ENCODE data around the gene FRMD4A. TPM values are rescaled to one million over a fixed set of nuclear protein-coding genes. Genes with fewer than 3 reads are reported as not detected.

The FRMD4A gene
- total and polyA plus RNA-seq, 2 of the 4 experiments (the other 2 are of a cell fraction), result 30.3 to 68.8 TPM

GRCh38 chr10:14025283-14026189 is 305.2 kb downstream of the FRMD4A start:
- H2AK5ac ChIP-seq (ENCODE audit: low read depth, low read length), result peak overlapping the region; percentile 35; the same call in 1 of the 2 replicates
- intact Hi-C loops (cut with micrococcal nuclease), result no loop called here
- H3K79me1 ChIP-seq (ENCODE audit: low read depth in 1 of 2, low read length in 2 of 2), result no peaks in the 10 kb centered on the region
- DNase-seq, result peak; percentile 23
- no peak overlapping the region for H4K91ac ChIP-seq (ENCODE audit: insufficient read depth, low read depth, low read length)
- no peak overlapping the region for H2AFZ ChIP-seq (replicated peaks; ENCODE audit: low read length, poor library complexity)
- no peak overlapping the region for H3K4me2 ChIP-seq (ENCODE audit: low read depth, low read length)
- no peaks in the 10 kb centered on the region for H3K36me3 ChIP-seq (ENCODE audit: control insufficient read depth, insufficient read depth, low read length)
- H4K5ac ChIP-seq (ENCODE audit: low read depth, low read length), result no peak overlapping the region
- no peak overlapping the region for H2BK20ac ChIP-seq (ENCODE audit: low read depth, low read length)
- no peak overlapping the region for H3K4ac ChIP-seq (ENCODE audit: low read depth, low read length)
- H3K56ac ChIP-seq (ENCODE audit: extremely low read depth, insufficient read depth, low read length), result no peak overlapping the region
- in situ Hi-C loops (cut with MboI; ENCODE audit: low sequenced_read_pairs), result no loop called here
- no peak overlapping the region for H3K4me3 ChIP-seq (ENCODE audit: insufficient read depth, low read depth, low read length)
- no peak overlapping the region for H2BK120ac ChIP-seq (ENCODE audit: low read depth, low read length)
- H3K9ac ChIP-seq (ENCODE audit: low read depth, low read length), result no peak overlapping the region
- no peak for ATAC-seq (ENCODE audit: low read depth)
- dilution Hi-C loops (cut with HindIII; ENCODE audit: low sequenced_read_pairs, unreplicated experiment), result no loop called here
- CTCF ChIA-PET, result no interaction called here
- 82% methylated on average over 6 of the region's 10 CpGs; no CpG with 5 or more reads in 1 of the 2 experiments for WGBS, 2 experiments (ENCODE audit: extremely low coverage in 2 of 2, insufficient read length in 1 of 2)
- no TSS peak for BruUV-seq (replicated peaks)
- H3K4me1 ChIP-seq (ENCODE audit: control insufficient read depth, insufficient read depth, low read length), result peaks cover 5% of the 10 kb centered on the region; the same call in 1 of the 2 replicates
- H3K27ac ChIP-seq (ENCODE audit: insufficient read depth, low read length), result no peak overlapping the region
- no peak overlapping the region for H2BK5ac ChIP-seq (ENCODE audit: low read depth, low read length, poor library complexity, severe bottlenecking)
- no peak overlapping the region for H3K14ac ChIP-seq (replicated peaks; ENCODE audit: low read depth, low read length)
- 0 out of 3 replicates have a peak overlapping the region, but pooled peaks have one; percentile 18 for H2BK15ac ChIP-seq (ENCODE audit: low read depth, low read length)
- no peaks in the 10 kb centered on the region for H4K20me1 ChIP-seq (ENCODE audit: insufficient read depth, low read length)
- H3K27me3 ChIP-seq (ENCODE audit: control insufficient read depth, insufficient read depth, low read length), result peaks cover 6% of the 10 kb centered on the region
- H2AK9ac ChIP-seq (replicated peaks; ENCODE audit: low read depth, low read length, poor library complexity), result no peak overlapping the region
- H3K18ac ChIP-seq (ENCODE audit: low read depth, low read length), result no peak overlapping the region
- H4K8ac ChIP-seq (ENCODE audit: low read depth in 2 of 2, low read length in 2 of 2), result no peak overlapping the region
- POLR2A ChIA-PET (ENCODE audit: unreplicated experiment), result no interaction called here
- H3K9me1 ChIP-seq (ENCODE audit: insufficient read depth, low read length), result no peaks in the 10 kb centered on the region
- no peak overlapping the region for H3K23ac ChIP-seq (ENCODE audit: low read depth, low read length)
- H3K9me3 ChIP-seq (ENCODE audit: control insufficient read depth, insufficient read depth, low read length), result no peaks in the 10 kb centered on the region
- TF ChIP-seq MAZ (IDR thresholded peaks at IDR 0.05; ENCODE audit: borderline replicate concordance, low read depth, low read length), result no peak
- TF ChIP-seq CHD1 (IDR thresholded peaks at IDR 0.05; ENCODE audit: low read depth, low read length), result no peak
- no peak for TF ChIP-seq CTCF (conservative IDR thresholded peaks at IDR 0.05; ENCODE audit: low read depth, low read length)
- no peak for TF ChIP-seq BHLHE40 (IDR thresholded peaks at IDR 0.05; ENCODE audit: low read depth, low read length)
- TF ChIP-seq NFE2L2 (IDR thresholded peaks at IDR 0.05; ENCODE audit: low read depth, low read length), result no peak
- no peak for TF ChIP-seq CEBPB (IDR thresholded peaks at IDR 0.05; ENCODE audit: low read depth, low read length)
- TF ChIP-seq ELK1 (IDR thresholded peaks at IDR 0.05; ENCODE audit: borderline replicate concordance, low read depth, low read length), result no peak
- no peak for TF ChIP-seq MAFK (IDR thresholded peaks at IDR 0.05; ENCODE audit: low read depth, low read length)
- TF ChIP-seq USF2 (IDR thresholded peaks at IDR 0.05; ENCODE audit: low read depth, low read length), result no peak
- TF ChIP-seq SMC3 (IDR thresholded peaks at IDR 0.05; ENCODE audit: low read depth, low read length), result no peak
- no peak for TF ChIP-seq MXI1 (IDR thresholded peaks at IDR 0.05; ENCODE audit: borderline replicate concordance, low read depth, low read length)
- TF ChIP-seq RFX5 (IDR thresholded peaks at IDR 0.05; ENCODE audit: low read depth, low read length), result no peak
- TF ChIP-seq FOS (IDR thresholded peaks at IDR 0.05; ENCODE audit: low read depth, low read length), result no peak
- TF ChIP-seq POLR2A (IDR thresholded peaks at IDR 0.05; ENCODE audit: low read depth, low read length), result no peak
- TF ChIP-seq RAD21 (IDR thresholded peaks at IDR 0.05; ENCODE audit: low read length), result no peak

Measured in IMR-90 (cell line).